K562 (cell line): ENCODE data around the gene FKBP8. TPM values are rescaled to one million over a fixed set of nuclear protein-coding genes. Genes with fewer than 3 reads are reported as not detected.

ENCODE experiments used
- ARID3A ChIP-seq: IDR thresholded peaks from 2 replicates; pipeline ENCODE4 v1.6.1; 2012; ENCODE audit warnings: low read depth, low read length, improper control_type of control experiment, borderline replicate concordance
- BCLAF1 ChIP-seq, 2 experiments: fragments of 450-650 bp in 1 of 2; IDR thresholded peaks; 2 replicates each; pipeline ENCODE4 v1.6.1; 2011 to 2017; ENCODE audit warnings: low read depth in 2 of 2, antibody characterized with exemption in 1 of 2, borderline replicate concordance in 1 of 2, low read length in 1 of 2, mild to moderate bottlenecking in 1 of 2, mixed read lengths in 1 of 2; ENCODE audit not compliant: control insufficient read depth in 1 of 2
- CEBPZ ChIP-seq: fragments of 150-350 bp; IDR thresholded peaks from 2 replicates; pipeline ENCODE4 v1.6.1; 2014; ENCODE audit warnings: low read depth, mild to moderate bottlenecking, low read length, borderline replicate concordance
- EP300 ChIP-seq: IDR thresholded peaks from 2 replicates; pipeline ENCODE4 v1.6.1; 2012; ENCODE audit warnings: low read length, improper control_type of control experiment
- EZH2 ChIP-seq: IDR thresholded peaks from 2 replicates; pipeline ENCODE4 v1.6.1; 2012; ENCODE audit warnings: low read depth, mild to moderate bottlenecking, inconsistent platforms, low read length, borderline replicate concordance
- FOXA3 ChIP-seq, 2 experiments: fragments of 450-650 bp in 1 of 2; sonication (generic) in 1 of 2; formaldehyde crosslinking; IDR thresholded peaks in 1 of 2; conservative IDR thresholded peaks in 1 of 2; 2 replicates each; pipeline versions ENCODE4 v1.4.0 to v1.8.0; 2020 to 2022; ENCODE audit warnings: mild to moderate bottlenecking in 2 of 2, missing genetic modification reagents in 1 of 2
- GMEB1 ChIP-seq: fragments of 250-450 bp; sonication (Bioruptor Pico); IDR thresholded peaks from 2 replicates; pipeline ENCODE4 v1.4.0; 2020; ENCODE audit warnings: mild to moderate bottlenecking
- HMBOX1 ChIP-seq: sonication (generic); IDR thresholded peaks from 2 replicates; pipeline ENCODE4 v1.6.1; 2016
- MTA3 ChIP-seq: fragments of 450-650 bp; formaldehyde crosslinking; IDR thresholded peaks from 2 replicates; pipeline ENCODE4 v1.6.1; 2017; ENCODE audit warnings: mild to moderate bottlenecking, borderline replicate concordance
- MYNN ChIP-seq, 2 experiments: sonication (generic); formaldehyde crosslinking in 1 of 2; IDR thresholded peaks; 2 replicates each; pipeline versions ENCODE4 v1.5.0 to v1.6.1; 2016 to 2020; ENCODE audit warnings: antibody characterized with exemption in 1 of 2, missing genetic modification reagents in 1 of 2
- NR2C2 ChIP-seq, 2 experiments: fragments of 200-800 bp in 1 of 2; sonication (Bioruptor generic) in 1 of 2; sonication (generic) in 1 of 2; formaldehyde crosslinking in 1 of 2; IDR thresholded peaks; 2 replicates each; pipeline versions ENCODE4 v1.6.1 to v1.8.0; 2016 to 2022; ENCODE audit warnings: mild to moderate bottlenecking in 1 of 2, missing compliant biosample characterization in 1 of 2, missing genetic modification characterization in 1 of 2, missing genetic modification reagents in 1 of 2
- OTX1 ChIP-seq: fragments of 450-650 bp; formaldehyde crosslinking; IDR thresholded peaks from 2 replicates; pipeline ENCODE4 v1.4.0; 2022; ENCODE audit warnings: mild to moderate bottlenecking
- POLR2G ChIP-seq: fragments of 200-400 bp; formaldehyde crosslinking; IDR thresholded peaks from 2 replicates; pipeline ENCODE4 v1.6.1; 2017; ENCODE audit warnings: low read depth, mild to moderate bottlenecking, antibody characterized with exemption, low read length, moderate library complexity
- ZNF668 ChIP-seq: fragments of 250-450 bp; sonication (Bioruptor Pico); IDR thresholded peaks from 2 replicates; pipeline ENCODE4 v1.8.0; 2022; ENCODE audit warnings: mild to moderate bottlenecking, inconsistent platforms
- polyA plus RNA-seq, 8 experiments: library from polyadenylated mRNA; depleted of rRNA in 4 of 8; stranded (reverse) in 5 of 8; unstranded in 3 of 8; fragments of >200 nt; fragmentation: Nextera tagmentation in 2 of 8; fragmentation: Illumina TruSeq in 1 of 8; extraction: Ambion mirVana in 2 of 8; extraction: Trizol in 1 of 8; gene quantifications; 2 replicates each; pipeline versions ENCODE4 v1.2.1 to v1.2.3, GENCODE V29; 2011 to 2014; ENCODE audit warnings: inconsistent platforms in 1 of 8, missing spikeins in 1 of 8
- total RNA-seq, 7 experiments: library from RNA; depleted of rRNA in 6 of 7; stranded (reverse); fragments of >200 nt in 6 of 7; fragmentation: Illumina TruSeq in 2 of 7; extraction: Trizol in 2 of 7; gene quantifications; 2 replicates each; pipeline versions ENCODE4 v1.2.1 to v1.2.3, GENCODE V29; 2011 to 2021; ENCODE audit warnings: low replicate concordance in 1 of 7

FKBP8 gene
- total and polyA plus RNA-seq, 9 of the 15 experiments (the other 6 are each of a cell fraction or from before 2014, with no cell fraction given): 0.46 to 236 (median 104) TPM

GRCh38 chr19:18557411-18558201 is 14.2 kb upstream of the FKBP8 start, which contains the start of gene KXD1 (continued):
- no peak for TF ChIP-seq ARID3A
- peak; percentile 95 for TF ChIP-seq POLR2G
- TF ChIP-seq ZNF668 (CRISPR knock-in tag): no peak; the same call in 1 of the 2 replicates
- TF ChIP-seq EZH2: no peak
- TF ChIP-seq HMBOX1: no peak
- TF ChIP-seq MYNN (IDR thresholded peaks at IDR 0.05): no peak; the same call in 1 of the 2 replicates
- TF ChIP-seq MYNN (CRISPR knock-in tag; IDR thresholded peaks at IDR 0.05): no peak
- no peak for TF ChIP-seq NR2C2 (CRISPR knock-in tag; IDR thresholded peaks at IDR 0.05)
- TF ChIP-seq NR2C2 (tag; IDR thresholded peaks at IDR 0.05): peak; percentile 68
- TF ChIP-seq EP300: no peak
- no peak for TF ChIP-seq OTX1
- TF ChIP-seq FOXA3 (CRISPR knock-in tag; conservative IDR thresholded peaks at IDR 0.05 in 1 of 2, IDR thresholded peaks at IDR 0.05 in 1 of 2): no peak
- TF ChIP-seq BCLAF1 (IDR thresholded peaks at IDR 0.05; ENCODE audit: borderline replicate concordance in 1 of 2, control insufficient read depth in 1 of 2, low read depth in 2 of 2, low read length in 1 of 2): no peak
- TF ChIP-seq GMEB1 (CRISPR knock-in tag): peak; percentile 98
- TF ChIP-seq CEBPZ: no peak
- peak; percentile 93 for TF ChIP-seq MTA3
